Activated CD8-positive, alpha-beta T cell treated with anti-CD3 and anti-CD28 coated beads for 36 hours (primary cell): Measurements from ENCODE around the gene ABCD2. TPM values are rescaled to one million over a fixed set of nuclear protein-coding genes. Genes with fewer than 3 reads are reported as not detected.

Source experiments
- ATAC-seq: fragments of 200-7000 bp; cut with Tn5 transposase; one replicate; pipeline ENCODE4 v1.10.0; 2021; ENCODE audit warnings: mild to moderate bottlenecking, moderate library complexity
- CTCF ChIA-PET: fragments of 350-600 bp; sonication (Branson Sonifier 250); formaldehyde crosslinking; loops from one replicate; lab custom pipeline; 2021; ENCODE audit warnings: antibody characterized with exemption; lab: Charles Lee
- POLR2A ChIA-PET: fragments of 350-600 bp; sonication (Branson Sonifier 250); formaldehyde crosslinking; loops from one replicate; lab custom pipeline; 2021; ENCODE audit warnings: antibody characterized with exemption; lab: Charles Lee
- DNase-seq: peaks from one replicate; pipeline ENCODE4 v3.0.0-alpha.2; 2020
- H3K27ac Mint-ChIP-seq: one replicate; pipeline ENCODE4 v1.8.0; 2021; ENCODE audit warnings: mild to moderate bottlenecking, mixed read lengths
- H3K27me3 Mint-ChIP-seq: one replicate; pipeline ENCODE4 v1.8.0; 2021; ENCODE audit warnings: mixed read lengths
- H3K36me3 Mint-ChIP-seq: one replicate; pipeline ENCODE4 v1.8.0; 2021; ENCODE audit warnings: low read depth, mixed read lengths
- H3K4me1 Mint-ChIP-seq: one replicate; pipeline ENCODE4 v1.8.0; 2021; ENCODE audit warnings: low read depth, mixed read lengths
- H3K4me3 Mint-ChIP-seq: one replicate; pipeline ENCODE4 v1.8.0; 2021; ENCODE audit warnings: mild to moderate bottlenecking, moderate library complexity, mixed read lengths
- H3K9me3 Mint-ChIP-seq: one replicate; pipeline ENCODE4 v1.8.0; 2021; ENCODE audit warnings: mixed read lengths
- intact Hi-C: fragments of 100-400 bp; cut with micrococcal nuclease; formaldehyde crosslinking; loops from one replicate; pipeline ENCODE4 v1.10.0; 2022
- total RNA-seq, 2 experiments: library from RNA; stranded (reverse); gene quantifications; one replicate each; pipeline ENCODE4 v1.2.3, GENCODE V29; 2021
- TF ChIP-seq, protein P1 (sequence below): fragments of 200-600 bp; IDR thresholded peaks from one replicate; pipeline ENCODE4 v1.8.0; 2022; ENCODE audit warnings: antibody characterized with exemption, mild to moderate bottlenecking

Gene ABCD2
- total RNA-seq, 2 experiments from 2014 or later, result 3.8 to 4.0 TPM

DNA sequence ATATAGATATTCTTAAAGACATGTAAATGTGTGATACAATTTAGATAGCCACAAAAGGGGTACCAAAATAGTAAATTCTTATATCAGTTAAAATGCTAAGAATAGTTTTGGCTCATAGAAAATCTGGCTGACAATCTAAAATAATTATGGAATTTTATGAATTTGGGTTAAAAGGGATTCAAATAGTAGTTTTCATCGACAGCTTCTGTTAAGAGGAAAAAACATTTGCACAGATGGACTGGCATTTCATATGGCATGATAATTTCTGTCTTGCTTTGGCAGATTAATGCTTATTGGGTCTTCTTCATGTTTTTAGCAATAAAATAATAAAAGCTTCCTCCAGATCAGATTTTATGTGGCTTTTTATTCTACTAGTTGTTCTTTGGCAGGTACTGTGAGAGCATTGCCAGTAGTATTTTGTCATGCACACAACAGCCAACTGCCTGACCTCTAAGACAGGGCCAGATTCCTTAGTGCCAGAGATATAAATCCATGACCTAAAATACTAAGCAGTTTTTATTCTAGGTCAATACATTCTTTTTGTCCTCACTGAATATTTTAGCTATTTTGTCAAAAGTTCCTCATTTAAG lies 9.1 kb downstream of the ABCD2 start:
- intact Hi-C loops, result no loop called here
- DNase-seq (no peak), ATAC-seq (no peak)
- Mint-ChIP-seq H3K9me3 (peaks cover 2% of the 10 kb centered on the region), H3K36me3 (peaks cover 32% of the 10 kb centered on the region), H3K4me1 (peaks cover 66% of the 10 kb centered on the region), H3K4me3 (no peak overlapping the region), H3K27me3 (no peaks in the 10 kb centered on the region), H3K27ac (no peak overlapping the region)
- ChIA-PET POLR2A (interaction anchor here (0.9 to 1.5 kb wide), 2 partner anchors 9 to 11 kb away, joined by 3 to 4 read pairs; partner anchors contain the start of gene ABCD2), CTCF (interaction anchor here (1.0 to 2.7 kb wide), 4 partner anchors 10 to 82 kb away, joined by 3 to 16 read pairs (median 5); partner anchors contain the start of gene ABCD2)
- TF ChIP-seq, protein P1, sequence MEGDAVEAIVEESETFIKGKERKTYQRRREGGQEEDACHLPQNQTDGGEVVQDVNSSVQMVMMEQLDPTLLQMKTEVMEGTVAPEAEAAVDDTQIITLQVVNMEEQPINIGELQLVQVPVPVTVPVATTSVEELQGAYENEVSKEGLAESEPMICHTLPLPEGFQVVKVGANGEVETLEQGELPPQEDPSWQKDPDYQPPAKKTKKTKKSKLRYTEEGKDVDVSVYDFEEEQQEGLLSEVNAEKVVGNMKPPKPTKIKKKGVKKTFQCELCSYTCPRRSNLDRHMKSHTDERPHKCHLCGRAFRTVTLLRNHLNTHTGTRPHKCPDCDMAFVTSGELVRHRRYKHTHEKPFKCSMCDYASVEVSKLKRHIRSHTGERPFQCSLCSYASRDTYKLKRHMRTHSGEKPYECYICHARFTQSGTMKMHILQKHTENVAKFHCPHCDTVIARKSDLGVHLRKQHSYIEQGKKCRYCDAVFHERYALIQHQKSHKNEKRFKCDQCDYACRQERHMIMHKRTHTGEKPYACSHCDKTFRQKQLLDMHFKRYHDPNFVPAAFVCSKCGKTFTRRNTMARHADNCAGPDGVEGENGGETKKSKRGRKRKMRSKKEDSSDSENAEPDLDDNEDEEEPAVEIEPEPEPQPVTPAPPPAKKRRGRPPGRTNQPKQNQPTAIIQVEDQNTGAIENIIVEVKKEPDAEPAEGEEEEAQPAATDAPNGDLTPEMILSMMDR, result no peak

DNA sequence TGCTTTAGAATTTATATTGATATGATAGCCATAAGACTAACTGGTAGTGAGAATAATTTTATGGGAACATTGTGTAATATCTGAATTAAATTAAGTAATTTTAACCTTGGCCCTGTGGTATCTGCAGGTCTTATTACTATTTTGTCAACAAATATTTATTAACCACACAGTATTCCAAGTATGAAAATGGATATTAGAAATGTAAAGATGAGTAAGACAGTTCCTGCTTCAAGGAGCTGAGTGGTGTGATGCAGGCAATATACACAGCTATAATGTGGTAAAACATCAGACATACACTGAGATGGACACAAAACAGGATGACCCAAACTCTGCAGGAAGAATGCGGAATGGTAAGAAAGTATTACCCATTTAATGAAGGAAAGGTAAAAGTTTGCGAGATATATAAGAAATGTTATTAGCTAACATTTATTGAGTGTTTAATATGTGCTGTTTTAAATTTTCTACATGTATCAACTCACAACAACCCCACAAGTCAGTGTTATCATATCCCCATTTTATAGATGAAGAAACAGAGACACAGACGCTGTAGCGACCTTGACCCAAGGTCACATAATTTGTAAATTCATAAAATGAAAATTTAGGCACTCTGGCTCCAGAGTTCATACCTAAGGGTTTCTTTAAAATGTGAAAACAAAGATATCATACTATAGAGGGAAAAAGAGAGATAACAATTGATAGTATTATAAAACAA lies 12.7 kb downstream of the ABCD2 start:
- Mint-ChIP-seq H3K27ac (no peak overlapping the region), H3K27me3 (no peaks in the 10 kb centered on the region), H3K4me3 (no peak overlapping the region), H3K4me1 (peaks cover 52% of the 10 kb centered on the region), H3K9me3 (no peaks in the 10 kb centered on the region), H3K36me3 (peaks cover 33% of the 10 kb centered on the region)
- ATAC-seq (no peak), DNase-seq (no peak)
- intact Hi-C loops, result no loop called here
- ChIA-PET CTCF (interaction anchor here (0.9 kb wide), 1 partner anchor 13 kb away, joined by 5 read pairs; the partner anchor contains the start of gene ABCD2), POLR2A (interaction anchor here (0.8 kb wide), 1 partner anchor 14 kb away, joined by 3 read pairs; no protein-coding TSS in a partner anchor)
- TF ChIP-seq, protein P1, result no peak

DNA sequence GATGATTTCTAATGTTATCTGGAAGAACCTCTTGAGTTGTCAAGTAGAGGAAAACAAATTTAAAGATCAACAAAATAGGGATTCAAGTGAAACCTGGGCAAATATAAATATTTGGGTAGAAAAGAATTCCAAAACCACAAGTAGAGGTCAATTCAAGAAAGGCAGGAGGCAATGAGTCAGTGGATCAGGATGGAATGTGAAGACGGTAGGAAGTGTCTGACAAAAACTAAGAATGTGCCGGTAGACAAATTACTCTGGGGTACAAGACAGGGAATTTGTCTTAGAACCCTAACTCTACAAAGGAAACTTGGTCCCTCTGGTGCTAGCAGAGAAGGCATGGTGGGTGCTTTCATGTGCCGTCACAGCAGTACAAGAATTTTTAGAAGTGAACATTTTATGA lies 13.6 kb downstream of the ABCD2 start:
- no peak for DNase-seq

DNA sequence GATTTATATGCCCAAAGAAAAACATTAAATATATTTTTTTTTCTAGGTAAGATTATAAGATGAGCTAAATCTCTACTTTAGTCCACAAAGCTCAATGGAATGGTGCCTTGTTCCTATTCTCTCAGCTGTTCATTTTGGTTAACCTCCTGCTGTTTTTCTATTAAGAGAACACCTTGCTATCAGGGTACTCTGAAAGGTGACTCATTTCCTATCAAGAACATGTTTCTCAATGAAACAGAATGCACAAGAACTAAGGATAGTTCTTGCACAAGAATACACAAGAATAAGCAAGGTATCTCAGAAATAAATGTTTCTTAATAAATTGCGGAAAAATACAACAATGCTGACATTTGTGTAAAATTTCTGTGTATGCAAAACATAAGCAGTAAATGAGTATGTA lies 14.1 kb downstream of the ABCD2 start:
- Mint-ChIP-seq H3K27ac (peak overlapping the region; percentile 34), H3K27me3 (no peaks in the 10 kb centered on the region), H3K9me3 (no peaks in the 10 kb centered on the region), H3K4me1 (peaks cover 42% of the 10 kb centered on the region), H3K4me3 (no peak overlapping the region), H3K36me3 (peaks cover 24% of the 10 kb centered on the region)
- intact Hi-C loops, result no loop called here
- POLR2A ChIA-PET, result interaction anchor here (1.3 kb wide), 1 partner anchor 12 kb away, joined by 5 read pairs; no protein-coding TSS in a partner anchor
- CTCF ChIA-PET, result interaction anchor here (0.9 to 1.8 kb wide), 2 partner anchors 10 to 14 kb away, joined by 3 to 9 read pairs; partner anchors contain the start of gene ABCD2
- TF ChIP-seq, protein P1, result no peak
- DNase-seq, result no peak
- ATAC-seq, result peak; percentile 69

More for the DNA sequence above, 13.6 kb downstream of the ABCD2 start:
- Mint-ChIP-seq H3K9me3 (no peaks in the 10 kb centered on the region), H3K27me3 (no peaks in the 10 kb centered on the region), H3K4me1 (peaks cover 47% of the 10 kb centered on the region), H3K36me3 (peaks cover 29% of the 10 kb centered on the region), H3K4me3 (no peak overlapping the region), H3K27ac (peak overlapping the region; percentile 1)
- ATAC-seq, result no peak
- intact Hi-C loops, result no loop called here
- ChIA-PET POLR2A (interaction anchor here (1.3 kb wide), 1 partner anchor 13 kb away, joined by 5 read pairs; no protein-coding TSS in a partner anchor), CTCF (interaction anchor here (0.9 kb wide), 1 partner anchor 14 kb away, joined by 5 read pairs; the partner anchor contains the start of gene ABCD2)
- TF ChIP-seq, protein P1, result no peak
